KMS-11 (cell line): ENCODE measurements around the gene PDZD2.

Experiments used
- H2AFZ ChIP-seq: fragments of 200-600 bp; sonication (generic); 2 replicates; pipeline ENCODE4 v1.6.1; 2016; ENCODE audit warnings: antibody characterized with exemption, mixed run types, low read depth
- H3K27ac ChIP-seq: fragments of 200-600 bp; sonication (generic); 2 replicates; pipeline ENCODE4 v1.6.1; 2016; ENCODE audit warnings: mild to moderate bottlenecking, mixed run types
- H3K27me3 ChIP-seq: fragments of 200-600 bp; sonication (generic); 2 replicates; pipeline ENCODE4 v1.6.1; 2017; ENCODE audit warnings: mild to moderate bottlenecking, low read depth, mixed run types, moderate library complexity; ENCODE audit not compliant: insufficient read depth
- H3K36me3 ChIP-seq: fragments of 200-600 bp; sonication (generic); 2 replicates; pipeline ENCODE4 v1.6.1; 2017; ENCODE audit warnings: mild to moderate bottlenecking, mixed run types; ENCODE audit not compliant: insufficient read depth
- H3K4me1 ChIP-seq: fragments of 200-600 bp; sonication (generic); 2 replicates; pipeline ENCODE4 v1.6.1; 2016; ENCODE audit warnings: mild to moderate bottlenecking, low read depth, mixed run types; ENCODE audit not compliant: poor library complexity, severe bottlenecking
- H3K4me2 ChIP-seq: fragments of 200-600 bp; sonication (generic); 2 replicates; pipeline ENCODE4 v1.7.0; 2016; ENCODE audit warnings: mild to moderate bottlenecking, mixed run types
- H3K4me3 ChIP-seq: fragments of 200-600 bp; sonication (generic); IDR thresholded peaks from 2 replicates; pipeline ENCODE4 v1.6.1; 2017; ENCODE audit warnings: low read depth, low read length, mixed read lengths; ENCODE audit not compliant: insufficient read depth
- H3K79me2 ChIP-seq: fragments of 200-600 bp; sonication (generic); 2 replicates; pipeline ENCODE4 v1.6.1; 2016; ENCODE audit warnings: low read depth, mixed run types; ENCODE audit not compliant: insufficient read depth
- H3K9ac ChIP-seq: fragments of 200-600 bp; sonication (generic); 2 replicates; pipeline ENCODE4 v1.6.1; 2016; ENCODE audit warnings: mild to moderate bottlenecking, mixed run types
- H4K20me1 ChIP-seq: fragments of 200-600 bp; sonication (generic); 2 replicates; pipeline ENCODE4 v1.6.1; 2016; ENCODE audit warnings: mild to moderate bottlenecking, mixed run types; ENCODE audit not compliant: insufficient read depth
- TF ChIP-seq, protein P1 (sequence below): fragments of 200-600 bp; sonication (generic); conservative IDR thresholded peaks from 2 replicates; pipeline ENCODE4 v1.6.1; 2017; ENCODE audit warnings: low read depth, mild to moderate bottlenecking, antibody characterized with exemption, low read length, moderate library complexity, mixed read lengths

Gene PDZD2

DNA sequence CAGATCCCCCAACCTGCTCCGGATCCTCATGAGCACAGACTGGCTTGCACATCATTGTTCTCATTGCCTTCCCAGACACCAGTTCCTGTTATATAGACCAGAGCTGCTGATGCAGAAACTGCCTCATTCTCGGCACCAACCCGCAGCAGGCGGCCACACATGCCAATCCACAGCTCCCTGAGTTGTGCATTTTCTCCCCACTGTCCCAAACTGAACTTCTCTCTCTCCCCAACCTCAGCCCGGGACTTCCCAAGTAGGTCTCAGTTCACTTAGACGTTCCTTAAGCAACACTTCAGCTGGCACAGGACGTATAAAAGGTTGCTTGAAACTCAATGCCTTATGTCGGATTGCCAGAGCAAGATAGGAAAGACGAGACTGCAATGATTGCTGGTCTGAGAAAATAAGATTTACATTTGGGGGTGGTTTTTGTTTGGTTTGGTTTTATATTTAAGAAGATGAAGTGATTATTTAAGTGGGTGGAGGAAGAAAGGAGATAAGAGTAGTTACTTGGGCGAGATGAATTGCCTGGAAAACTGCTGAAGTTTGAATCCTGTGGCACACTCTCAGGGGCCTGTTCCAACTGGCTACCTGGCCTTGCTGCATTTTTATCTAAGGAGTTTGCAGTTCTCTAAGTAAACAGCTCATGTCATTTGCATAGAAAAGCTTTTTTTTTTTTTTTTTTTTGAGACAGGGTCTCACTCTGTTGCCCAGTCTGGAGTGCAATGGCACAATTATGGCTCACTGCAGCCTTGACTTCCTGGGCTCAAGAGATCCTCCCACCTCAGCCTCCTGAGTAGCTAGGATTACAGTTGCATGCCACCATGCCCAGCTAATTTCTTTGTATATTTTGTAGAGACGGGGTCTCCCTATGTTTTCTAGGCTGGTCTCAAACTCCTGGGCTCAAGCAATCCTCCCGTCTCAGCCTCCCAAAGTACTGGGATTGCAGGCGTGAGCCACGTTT lies 379.8 kb downstream of the PDZD2 start:
- Histone ChIP-seq H2AFZ (no peak overlapping the region), H3K4me1 (peaks cover 10% of the 10 kb centered on the region), H3K79me2 (no peaks in the 10 kb centered on the region), H3K36me3 (no peaks in the 10 kb centered on the region), H3K9ac (no peak overlapping the region), H4K20me1 (no peaks in the 10 kb centered on the region), H3K4me3 (no peak overlapping the region), H3K4me2 (no peak overlapping the region), H3K27me3 (no peaks in the 10 kb centered on the region), H3K27ac (no peak overlapping the region)
- TF ChIP-seq, protein P1, sequence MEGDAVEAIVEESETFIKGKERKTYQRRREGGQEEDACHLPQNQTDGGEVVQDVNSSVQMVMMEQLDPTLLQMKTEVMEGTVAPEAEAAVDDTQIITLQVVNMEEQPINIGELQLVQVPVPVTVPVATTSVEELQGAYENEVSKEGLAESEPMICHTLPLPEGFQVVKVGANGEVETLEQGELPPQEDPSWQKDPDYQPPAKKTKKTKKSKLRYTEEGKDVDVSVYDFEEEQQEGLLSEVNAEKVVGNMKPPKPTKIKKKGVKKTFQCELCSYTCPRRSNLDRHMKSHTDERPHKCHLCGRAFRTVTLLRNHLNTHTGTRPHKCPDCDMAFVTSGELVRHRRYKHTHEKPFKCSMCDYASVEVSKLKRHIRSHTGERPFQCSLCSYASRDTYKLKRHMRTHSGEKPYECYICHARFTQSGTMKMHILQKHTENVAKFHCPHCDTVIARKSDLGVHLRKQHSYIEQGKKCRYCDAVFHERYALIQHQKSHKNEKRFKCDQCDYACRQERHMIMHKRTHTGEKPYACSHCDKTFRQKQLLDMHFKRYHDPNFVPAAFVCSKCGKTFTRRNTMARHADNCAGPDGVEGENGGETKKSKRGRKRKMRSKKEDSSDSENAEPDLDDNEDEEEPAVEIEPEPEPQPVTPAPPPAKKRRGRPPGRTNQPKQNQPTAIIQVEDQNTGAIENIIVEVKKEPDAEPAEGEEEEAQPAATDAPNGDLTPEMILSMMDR = no peak

DNA sequence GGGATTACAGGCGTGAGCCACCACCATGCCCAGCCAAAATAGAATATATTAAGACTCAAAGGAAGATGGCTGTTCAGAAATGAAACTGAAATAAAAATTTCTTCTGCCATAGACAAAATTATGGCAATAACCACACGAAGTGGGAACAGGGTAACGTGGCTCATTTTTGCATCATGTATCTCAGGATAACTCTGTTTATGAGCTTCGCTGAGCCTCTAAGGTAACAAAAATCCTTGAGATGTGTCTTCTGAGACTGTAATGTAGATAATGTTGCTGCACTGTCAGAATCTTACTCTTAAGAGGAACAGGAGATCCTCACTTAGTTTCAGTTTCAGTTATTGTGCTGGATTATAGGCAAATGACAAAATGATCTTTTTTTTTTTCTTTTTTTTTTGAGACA lies 381.3 kb downstream of the PDZD2 start:
- Histone ChIP-seq H3K4me3 (no peak overlapping the region), H3K4me1 (peaks cover 10% of the 10 kb centered on the region), H4K20me1 (no peaks in the 10 kb centered on the region), H3K27ac (peak overlapping the region; percentile 73), H3K36me3 (no peaks in the 10 kb centered on the region), H2AFZ (peak overlapping the region; percentile 94), H3K79me2 (no peaks in the 10 kb centered on the region), H3K4me2 (peak overlapping the region; percentile 86), H3K27me3 (no peaks in the 10 kb centered on the region), H3K9ac (peak overlapping the region; percentile 56; the same call in 1 of the 2 replicates)
- TF ChIP-seq, protein P1 = no peak

- Histone ChIP-seq H3K4me1 (peaks cover 10% of the 10 kb centered on the region), H3K27me3 (no peaks in the 10 kb centered on the region), H3K4me3 (no peak overlapping the region), H3K36me3 (no peaks in the 10 kb centered on the region), H3K27ac (0 out of 2 replicates have a peak overlapping the region, but pooled peaks have one; percentile 73), H3K9ac (no peak overlapping the region), H3K4me2 (no peak overlapping the region), H4K20me1 (no peaks in the 10 kb centered on the region), H2AFZ (no peak overlapping the region), H3K79me2 (no peaks in the 10 kb centered on the region)
- TF ChIP-seq, protein P1 = no peak
Observed at GRCh38 chr5:32020946-32021345, 382.0 kb downstream of the PDZD2 start.

GRCh38 chr5:32021771-32022170 lies 382.8 kb downstream of the PDZD2 start:
- no peaks in the 10 kb centered on the region for H4K20me1 ChIP-seq
- TF ChIP-seq, protein P1 = no peak
- no peak overlapping the region for H2AFZ ChIP-seq
- no peak overlapping the region for H3K9ac ChIP-seq
- H3K4me3 ChIP-seq = no peak overlapping the region
- H3K4me2 ChIP-seq = no peak overlapping the region
- H3K27ac ChIP-seq = no peak overlapping the region
- no peaks in the 10 kb centered on the region for H3K36me3 ChIP-seq
- H3K27me3 ChIP-seq = no peaks in the 10 kb centered on the region
- H3K4me1 ChIP-seq = peaks cover 10% of the 10 kb centered on the region
- H3K79me2 ChIP-seq = no peaks in the 10 kb centered on the region
